Mononuclear cell (primary cell): ENCODE results near the gene TRAPPC1. TPM values are rescaled to one million over a fixed set of nuclear protein-coding genes. Genes with fewer than 3 reads are reported as not detected.

Experiments used
- H3K27me3 ChIP-seq: 2 replicates; pipeline ENCODE4 v1.6.0; 2011; ENCODE audit warnings: low read length, control low read depth; ENCODE audit not compliant: insufficient read depth
- H3K4me1 ChIP-seq: 2 replicates; pipeline ENCODE4 v1.5.1; 2011; ENCODE audit warnings: mild to moderate bottlenecking, low read length, control low read depth; ENCODE audit not compliant: insufficient read depth
- H3K4me3 ChIP-seq: 2 replicates; pipeline ENCODE4 v1.5.1; 2011; ENCODE audit warnings: mild to moderate bottlenecking, low read length, moderate library complexity
- H3K9me3 ChIP-seq: 2 replicates; pipeline ENCODE4 v1.5.1; 2011; ENCODE audit warnings: low read depth, mild to moderate bottlenecking, control low read depth, low read length
- total RNA-seq: library from RNA; depleted of rRNA; stranded (reverse); fragments of >200 nt; gene quantifications from one replicate; pipeline ENCODE4 v1.2.3, GENCODE V29; 2012

The TRAPPC1 gene
- total RNA-seq, 1 donor, result 21.4 TPM

DNA sequence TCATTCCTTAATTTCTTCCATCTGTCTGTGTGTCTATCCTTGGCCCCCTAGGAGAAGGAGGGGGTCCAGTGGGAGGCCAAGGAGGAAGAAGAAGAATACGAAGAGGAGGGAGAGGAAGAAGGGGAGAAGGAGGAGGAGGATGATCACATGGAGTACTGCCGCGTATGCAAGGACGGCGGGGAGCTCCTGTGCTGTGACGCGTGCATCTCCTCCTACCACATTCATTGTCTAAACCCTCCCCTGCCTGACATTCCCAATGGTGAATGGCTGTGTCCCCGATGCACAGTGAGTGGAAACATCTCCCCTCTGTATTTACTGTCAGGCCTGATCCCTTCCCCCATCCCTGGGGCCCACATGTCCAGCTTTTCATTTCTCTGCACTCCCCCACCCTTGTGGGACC lies 36.9 kb downstream of the TRAPPC1 start:
- Histone ChIP-seq H3K4me1 (peaks cover 15% of the 10 kb centered on the region), H3K9me3 (no peaks in the 10 kb centered on the region), H3K27me3 (no peaks in the 10 kb centered on the region), H3K4me3 (no peak overlapping the region)

DNA sequence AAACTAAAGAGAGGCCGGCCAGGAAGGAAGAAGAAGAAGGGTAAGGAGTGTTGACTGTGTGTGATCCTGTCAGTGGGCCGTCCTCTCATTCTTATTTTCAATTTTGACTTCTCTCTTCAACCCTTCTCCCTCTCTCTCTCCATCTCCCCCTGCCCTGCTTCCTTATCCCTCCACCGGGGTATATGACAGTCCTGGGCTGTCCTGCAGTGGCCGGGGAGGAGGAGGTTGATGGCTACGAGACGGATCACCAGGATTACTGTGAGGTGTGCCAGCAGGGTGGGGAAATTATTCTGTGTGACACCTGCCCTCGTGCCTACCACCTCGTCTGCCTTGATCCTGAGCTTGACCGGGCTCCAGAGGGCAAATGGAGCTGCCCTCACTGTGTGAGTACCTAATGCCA lies 37.5 kb downstream of the TRAPPC1 start:
- Histone ChIP-seq H3K4me1 (peaks cover 22% of the 10 kb centered on the region), H3K27me3 (no peaks in the 10 kb centered on the region), H3K9me3 (no peaks in the 10 kb centered on the region), H3K4me3 (no peak overlapping the region)

DNA sequence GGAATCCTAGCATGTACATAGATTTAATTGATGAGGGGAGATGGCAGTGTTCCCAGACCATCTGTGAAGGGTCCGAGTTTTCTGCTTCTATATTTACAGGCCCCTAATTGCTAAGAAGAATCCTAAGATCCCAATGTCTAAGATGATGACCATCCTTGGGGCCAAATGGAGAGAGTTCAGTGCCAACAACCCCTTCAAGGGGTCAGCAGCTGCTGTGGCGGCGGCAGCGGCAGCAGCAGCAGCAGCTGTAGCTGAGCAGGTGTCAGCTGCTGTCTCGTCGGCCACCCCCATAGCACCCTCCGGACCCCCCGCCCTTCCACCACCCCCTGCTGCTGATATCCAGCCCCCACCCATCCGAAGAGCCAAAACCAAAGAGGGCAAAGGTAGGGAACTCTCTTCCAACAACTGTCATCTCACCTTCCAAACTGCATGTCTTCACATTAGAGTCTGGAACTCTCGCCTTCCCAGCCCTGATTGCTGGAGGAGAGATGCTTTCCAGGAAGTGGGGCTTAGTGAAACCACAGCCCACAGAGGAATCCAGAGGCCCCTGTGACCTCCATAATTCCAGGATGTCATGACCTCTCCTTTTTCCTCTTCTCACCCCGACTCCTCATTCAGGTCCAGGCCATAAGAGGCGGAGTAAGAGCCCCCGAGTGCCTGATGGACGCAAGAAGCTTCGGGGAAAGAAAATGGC lies 38.4 kb downstream of the TRAPPC1 start:
- Histone ChIP-seq H3K4me1 (peaks cover 31% of the 10 kb centered on the region), H3K4me3 (no peak overlapping the region), H3K9me3 (no peaks in the 10 kb centered on the region), H3K27me3 (no peaks in the 10 kb centered on the region)

DNA sequence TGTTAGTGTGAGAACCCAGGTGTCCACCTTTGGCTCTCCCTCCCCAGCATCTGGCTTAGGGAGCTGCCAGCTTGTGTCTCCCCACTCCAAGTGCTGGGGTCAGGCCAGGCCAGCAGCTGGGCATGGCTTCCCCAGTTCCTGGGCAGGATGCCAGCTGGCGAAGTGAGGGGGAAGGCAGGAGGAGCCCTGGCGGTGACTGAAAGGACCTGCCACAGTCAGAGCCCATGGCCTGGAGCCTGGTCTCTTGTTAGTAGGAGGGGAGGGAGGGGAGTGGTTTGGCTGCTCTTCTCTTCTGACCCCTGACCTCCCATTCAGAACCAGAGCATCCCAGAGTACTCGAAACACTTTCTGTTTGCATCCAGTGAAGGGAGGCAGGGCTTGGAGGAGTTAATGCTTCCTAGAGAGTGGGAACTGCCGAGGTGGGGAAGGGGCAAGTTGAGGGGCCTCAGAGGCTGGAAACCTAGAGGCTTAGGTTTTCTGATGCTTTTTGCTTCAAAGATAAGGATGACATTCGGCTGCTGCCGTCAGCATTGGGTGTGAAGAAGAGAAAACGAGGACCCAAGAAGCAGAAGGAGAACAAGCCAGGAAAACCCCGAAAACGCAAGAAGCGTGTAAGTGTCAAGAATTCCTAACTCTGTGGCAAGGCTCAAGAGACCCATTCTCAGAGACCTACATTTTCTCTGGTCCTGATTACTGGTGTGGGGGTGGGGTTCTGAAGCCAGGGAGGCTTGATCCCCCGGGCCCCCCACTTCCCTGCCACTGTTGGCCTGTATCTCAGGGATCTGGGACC lies 42.4 kb downstream of the TRAPPC1 start:
- Histone ChIP-seq H3K4me3 (no peak overlapping the region), H3K4me1 (peaks cover 54% of the 10 kb centered on the region), H3K9me3 (no peaks in the 10 kb centered on the region), H3K27me3 (no peaks in the 10 kb centered on the region)

DNA sequence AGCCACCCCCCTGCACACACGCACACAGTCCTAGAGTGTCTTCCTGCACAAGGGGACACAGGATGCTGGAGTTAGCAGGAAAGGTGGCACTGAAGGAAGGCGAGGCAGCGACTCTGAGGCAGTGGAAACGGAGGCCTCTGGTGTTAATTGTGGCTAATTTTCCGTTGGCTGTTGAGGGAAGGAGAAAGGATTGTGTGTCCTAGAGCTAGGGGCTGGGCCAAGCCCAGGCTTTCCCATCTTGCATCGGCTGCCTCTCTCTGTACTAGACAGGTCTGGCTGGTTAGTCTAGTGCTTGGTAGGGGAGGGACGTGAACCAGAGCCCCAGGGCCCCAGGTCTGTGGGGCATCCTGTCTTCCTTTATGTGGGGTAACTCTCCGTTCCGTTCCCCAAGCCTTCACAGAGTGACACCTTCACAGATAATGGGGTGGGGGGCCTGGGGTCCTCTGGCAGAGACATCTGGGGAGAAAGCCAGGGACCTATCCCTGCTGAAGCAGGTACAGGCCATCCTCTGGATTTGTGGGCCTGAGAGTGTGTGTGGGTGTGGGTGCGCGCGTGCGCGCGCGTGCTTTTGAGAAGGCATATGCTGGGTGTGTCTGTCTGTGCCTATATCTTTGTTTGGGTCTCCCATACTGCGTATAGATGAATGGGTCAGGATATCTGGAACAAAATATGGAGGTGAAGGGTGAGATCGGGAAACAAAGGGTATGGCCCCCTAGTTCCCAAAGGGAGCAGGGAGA lies 43.4 kb downstream of the TRAPPC1 start, which contains the start of gene CHD3:
CHD3 (plus strand) TSS at position 606 of the 737 bp plus-strand sequence. CDS start 212 bp downstream, outside the sequence.
- Histone ChIP-seq H3K9me3 (no peaks in the 10 kb centered on the region), H3K4me1 (peaks cover 60% of the 10 kb centered on the region), H3K4me3 (peak within 1 kb of the TSS; percentile 68), H3K27me3 (no peaks in the 10 kb centered on the region)

DNA sequence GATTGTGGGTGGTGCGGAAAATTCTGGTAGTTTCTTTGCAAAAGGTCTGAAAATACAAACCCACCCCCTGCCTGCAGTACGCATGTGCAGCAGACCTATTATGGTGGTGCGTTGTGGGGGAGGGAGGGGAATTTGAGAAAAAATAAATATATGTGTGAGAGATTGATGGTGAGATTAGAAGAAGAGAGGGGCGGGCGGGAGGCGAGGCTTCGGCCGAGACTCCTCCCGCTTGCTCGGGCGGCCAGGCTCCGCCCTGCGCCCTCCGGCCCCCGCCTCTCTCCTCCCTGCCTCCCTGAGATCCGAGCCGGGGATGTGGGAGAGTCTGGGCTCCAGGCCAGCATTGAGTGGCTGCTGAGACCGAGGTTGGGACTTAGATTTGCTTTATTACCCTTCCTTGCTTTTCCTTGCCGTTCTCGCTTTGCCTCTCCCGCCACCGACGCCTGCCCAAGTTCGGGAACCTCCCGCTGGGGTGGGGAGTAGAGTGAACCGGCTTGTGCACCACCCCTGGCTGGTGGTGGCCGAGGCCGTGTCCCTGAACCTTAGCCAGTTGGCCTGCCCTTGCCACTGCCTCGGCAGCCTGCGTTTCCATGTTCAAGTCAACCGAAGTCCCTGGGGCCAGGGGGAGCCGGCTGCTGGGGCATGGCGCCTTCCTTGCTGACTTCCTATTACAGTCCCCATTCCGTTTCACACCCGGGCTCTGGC lies 44.1 kb downstream of the TRAPPC1 start:
- Histone ChIP-seq H3K4me3 (peak overlapping the region; percentile 68), H3K4me1 (peaks cover 65% of the 10 kb centered on the region), H3K9me3 (no peaks in the 10 kb centered on the region), H3K27me3 (no peaks in the 10 kb centered on the region)

DNA sequence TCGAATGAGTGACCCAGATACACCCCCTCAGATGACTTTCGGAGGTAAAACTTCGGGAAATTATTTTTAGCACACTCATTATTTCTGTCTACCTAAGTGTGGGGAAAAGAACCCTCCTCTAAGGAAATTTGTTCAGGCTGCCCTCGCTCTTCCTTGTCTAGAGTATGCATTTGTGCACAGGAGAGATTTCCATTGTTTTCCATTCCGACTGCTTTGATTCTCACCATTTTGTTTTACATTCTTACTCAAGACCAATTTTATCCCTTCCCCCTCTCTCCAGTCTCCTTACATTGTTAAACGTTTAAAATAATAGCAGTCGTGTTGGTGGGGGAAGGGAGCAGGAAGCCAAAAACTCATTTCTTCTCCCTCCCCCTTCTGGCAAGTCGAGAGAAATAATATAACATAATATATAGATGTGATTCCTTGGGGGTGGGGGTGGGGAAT lies 44.7 kb downstream of the TRAPPC1 start:
- H3K4me1 ChIP-seq, result peaks cover 69% of the 10 kb centered on the region
- H3K27me3 ChIP-seq, result no peaks in the 10 kb centered on the region
- no peaks in the 10 kb centered on the region for H3K9me3 ChIP-seq
- H3K4me3 ChIP-seq, result peak overlapping the region; percentile 68

DNA sequence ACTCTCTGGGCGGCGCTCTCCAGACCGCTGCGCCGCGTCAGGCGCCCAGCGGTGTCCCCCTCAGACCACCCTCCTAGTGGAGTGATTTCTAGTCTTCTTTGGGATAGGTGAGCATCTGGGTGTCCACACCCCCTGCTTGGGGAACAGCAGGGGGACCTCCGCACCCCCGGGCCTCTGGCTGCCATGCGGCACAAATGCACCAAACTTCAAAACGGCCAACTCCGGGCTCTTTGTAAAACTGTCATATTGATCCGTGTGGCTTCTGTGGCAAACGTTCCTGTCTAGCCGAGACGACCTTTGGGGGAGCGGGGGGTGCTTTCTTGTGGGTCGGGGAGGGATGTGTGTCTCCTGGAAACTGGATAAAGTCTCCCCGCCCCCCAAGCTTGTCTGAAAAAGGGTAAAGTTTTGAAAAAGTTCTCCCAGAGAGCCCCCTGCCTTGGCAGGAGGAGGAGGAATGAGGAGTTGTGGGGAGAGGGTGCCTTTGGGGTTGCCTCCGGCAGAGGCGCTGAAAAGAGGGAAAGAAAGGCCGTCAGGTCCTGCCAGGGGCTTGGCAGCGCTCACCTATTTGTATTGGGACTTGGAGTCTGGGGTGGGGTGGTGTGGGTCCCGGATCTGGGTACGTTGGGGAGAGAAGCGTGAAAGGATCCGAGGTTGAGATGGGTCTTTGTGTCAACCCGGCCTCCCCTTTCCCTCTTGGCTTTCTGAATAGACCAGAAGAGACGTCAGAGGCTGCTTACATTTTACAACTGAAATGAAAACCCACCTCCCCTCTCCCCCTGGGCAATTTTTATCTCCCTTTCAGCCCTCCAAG lies 45.3 kb downstream of the TRAPPC1 start:
- Histone ChIP-seq H3K4me1 (peaks cover 72% of the 10 kb centered on the region), H3K27me3 (no peaks in the 10 kb centered on the region), H3K9me3 (no peaks in the 10 kb centered on the region), H3K4me3 (peak overlapping the region; percentile 68)

DNA sequence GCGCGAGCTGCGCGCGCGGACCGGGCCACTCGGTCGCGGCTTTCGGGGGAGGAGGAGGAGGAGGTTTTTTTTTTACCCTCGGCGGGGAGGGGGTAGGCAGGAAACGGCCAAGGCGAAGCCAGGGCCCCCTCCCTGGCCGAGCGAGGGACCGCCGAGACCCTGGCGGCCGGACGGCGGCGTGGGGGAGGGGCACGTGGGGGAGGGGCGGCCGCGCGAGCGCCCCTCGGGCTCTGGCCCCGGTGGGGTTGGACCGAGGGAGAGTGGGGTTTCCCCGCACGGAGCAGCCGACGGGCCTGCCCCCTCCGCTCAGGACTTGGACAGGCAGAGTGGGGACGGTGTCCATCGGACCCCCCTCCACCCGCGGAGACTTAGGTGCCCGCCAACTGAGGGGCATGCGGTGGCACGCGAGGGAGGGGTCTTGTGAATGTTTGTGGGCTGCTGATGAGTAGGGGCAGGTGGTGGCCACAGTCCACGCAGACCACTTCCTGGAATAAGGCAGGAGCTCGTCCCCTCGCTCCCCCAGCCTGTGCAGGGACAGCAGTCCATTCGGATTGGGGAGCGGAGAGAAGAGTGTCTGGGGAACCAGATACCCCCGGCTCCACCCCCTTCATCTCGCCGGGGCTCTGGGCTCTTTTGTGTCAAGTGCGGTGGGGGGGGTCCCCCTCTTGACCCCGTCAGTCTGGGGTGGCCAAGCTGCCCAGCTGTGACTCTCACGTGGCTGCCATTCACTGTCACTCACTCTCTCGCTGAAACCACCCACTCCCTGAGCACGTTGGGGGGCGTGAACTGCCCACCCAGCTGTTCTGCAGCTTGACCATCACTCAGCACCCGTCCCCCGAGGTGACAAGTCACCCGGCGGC lies 46.1 kb downstream of the TRAPPC1 start:
- no peaks in the 10 kb centered on the region for H3K9me3 ChIP-seq
- H3K4me1 ChIP-seq, result peaks cover 77% of the 10 kb centered on the region
- no peaks in the 10 kb centered on the region for H3K27me3 ChIP-seq
- peak overlapping the region; percentile 68 for H3K4me3 ChIP-seq

DNA sequence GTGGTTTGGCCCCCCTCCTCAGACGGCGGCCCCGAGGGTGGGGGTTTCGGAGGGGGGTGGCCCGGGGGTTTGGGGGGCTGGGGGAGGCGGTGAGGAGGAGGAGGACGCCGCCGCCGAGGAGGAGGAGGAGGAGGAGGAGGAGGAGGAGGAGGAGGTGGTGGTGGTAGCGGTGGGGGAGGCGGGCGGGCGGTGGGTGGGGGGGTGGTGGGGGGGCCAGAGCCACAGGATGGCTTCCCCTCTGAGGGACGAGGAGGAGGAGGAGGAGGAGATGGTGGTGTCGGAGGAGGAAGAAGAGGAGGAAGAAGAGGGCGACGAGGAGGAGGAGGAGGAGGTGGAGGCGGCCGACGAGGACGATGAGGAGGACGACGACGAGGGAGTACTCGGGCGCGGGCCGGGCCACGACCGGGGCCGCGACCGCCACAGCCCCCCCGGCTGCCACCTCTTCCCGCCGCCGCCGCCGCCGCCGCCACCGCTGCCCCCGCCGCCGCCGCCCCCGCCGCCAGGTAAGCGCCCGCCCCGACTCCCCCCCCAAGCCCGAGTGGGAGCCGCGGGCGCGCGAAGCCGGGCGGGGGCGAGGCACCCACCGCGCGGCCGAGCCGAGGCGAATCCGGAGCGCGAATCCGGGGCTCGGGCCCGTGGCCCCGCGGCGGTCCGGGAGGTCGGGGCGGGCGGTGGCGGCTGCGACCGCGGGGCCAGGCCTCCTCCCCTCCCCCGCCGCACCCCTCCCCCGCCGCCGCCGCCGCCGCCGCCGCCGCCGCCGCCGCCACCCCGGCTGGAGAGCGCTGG lies 47.0 kb downstream of the TRAPPC1 start:
- peak overlapping the region; percentile 68 for H3K4me3 ChIP-seq
- H3K4me1 ChIP-seq, result peaks cover 77% of the 10 kb centered on the region
- H3K27me3 ChIP-seq, result no peaks in the 10 kb centered on the region
- H3K9me3 ChIP-seq, result no peaks in the 10 kb centered on the region

DNA sequence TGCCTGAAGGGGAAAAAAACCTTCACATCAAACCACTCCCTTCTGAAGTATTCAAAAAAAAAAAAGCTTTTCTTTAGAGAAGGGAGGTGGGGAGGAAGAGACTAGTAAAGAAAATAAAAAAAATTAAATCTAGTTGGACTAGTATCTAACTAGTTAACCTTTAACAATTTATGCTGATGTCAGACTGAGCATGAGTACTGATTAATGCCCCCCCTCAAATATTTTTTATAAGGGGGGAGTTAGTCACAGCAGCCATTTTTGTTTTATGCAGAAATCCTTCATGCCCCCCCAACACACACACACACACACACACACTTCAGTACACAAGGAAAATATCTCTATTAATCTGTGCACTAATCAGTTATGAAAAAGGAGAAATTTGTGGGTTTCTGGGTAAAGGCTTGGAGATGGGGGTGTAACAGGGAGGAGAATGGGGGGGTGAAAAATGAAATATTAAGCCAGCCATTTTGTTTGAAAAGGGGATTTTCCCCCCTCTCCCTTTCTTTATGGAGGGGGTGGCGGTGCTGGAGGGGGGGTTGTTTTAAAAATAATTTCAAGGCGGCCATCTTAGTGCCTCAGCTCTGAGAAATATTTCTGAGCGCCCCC lies 47.9 kb downstream of the TRAPPC1 start:
- Histone ChIP-seq H3K4me3 (peak overlapping the region; percentile 10), H3K4me1 (peaks cover 72% of the 10 kb centered on the region), H3K27me3 (no peaks in the 10 kb centered on the region), H3K9me3 (no peaks in the 10 kb centered on the region)

DNA sequence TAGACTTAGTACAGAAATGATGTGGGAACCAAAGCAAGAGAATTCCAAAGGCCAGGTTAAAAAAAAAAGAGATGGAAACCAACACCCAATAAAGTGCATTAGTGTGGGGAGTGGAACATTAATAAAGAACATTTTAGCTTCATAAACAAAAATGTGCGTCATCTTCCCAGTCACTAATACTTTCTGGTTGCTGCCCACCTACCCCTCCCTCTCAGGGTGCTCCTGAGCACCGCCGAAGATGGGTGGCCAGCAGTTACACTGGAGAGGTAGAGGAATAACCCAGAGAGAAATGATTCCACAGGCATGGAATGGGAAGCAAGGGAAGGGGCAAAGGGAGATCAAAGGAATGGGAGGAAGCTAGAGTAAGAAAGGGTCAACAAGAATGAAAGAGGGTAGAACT lies 49.1 kb downstream of the TRAPPC1 start:
- H3K4me3 ChIP-seq, result no peak overlapping the region

More for the DNA sequence above, 49.1 kb downstream of the TRAPPC1 start:
- Histone ChIP-seq H3K27me3 (no peaks in the 10 kb centered on the region), H3K9me3 (no peaks in the 10 kb centered on the region), H3K4me1 (peaks cover 60% of the 10 kb centered on the region)
